NCI-H748 (cell line): ENCODE data around the gene RNF180.

Experiments used
- DNase-seq: peaks from one replicate; lab custom pipeline; 2025; ENCODE audit not compliant: unreplicated experiment; lab: John Stamatoyannopoulos, UW

Gene RNF180, protein sequence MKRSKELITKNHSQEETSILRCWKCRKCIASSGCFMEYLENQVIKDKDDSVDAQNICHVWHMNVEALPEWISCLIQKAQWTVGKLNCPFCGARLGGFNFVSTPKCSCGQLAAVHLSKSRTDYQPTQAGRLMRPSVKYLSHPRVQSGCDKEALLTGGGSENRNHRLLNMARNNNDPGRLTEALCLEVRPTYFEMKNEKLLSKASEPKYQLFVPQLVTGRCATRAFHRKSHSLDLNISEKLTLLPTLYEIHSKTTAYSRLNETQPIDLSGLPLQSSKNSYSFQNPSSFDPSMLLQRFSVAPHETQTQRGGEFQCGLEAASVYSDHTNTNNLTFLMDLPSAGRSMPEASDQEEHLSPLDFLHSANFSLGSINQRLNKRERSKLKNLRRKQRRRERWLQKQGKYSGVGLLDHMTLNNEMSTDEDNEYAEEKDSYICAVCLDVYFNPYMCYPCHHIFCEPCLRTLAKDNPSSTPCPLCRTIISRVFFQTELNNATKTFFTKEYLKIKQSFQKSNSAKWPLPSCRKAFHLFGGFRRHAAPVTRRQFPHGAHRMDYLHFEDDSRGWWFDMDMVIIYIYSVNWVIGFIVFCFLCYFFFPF

DNA sequence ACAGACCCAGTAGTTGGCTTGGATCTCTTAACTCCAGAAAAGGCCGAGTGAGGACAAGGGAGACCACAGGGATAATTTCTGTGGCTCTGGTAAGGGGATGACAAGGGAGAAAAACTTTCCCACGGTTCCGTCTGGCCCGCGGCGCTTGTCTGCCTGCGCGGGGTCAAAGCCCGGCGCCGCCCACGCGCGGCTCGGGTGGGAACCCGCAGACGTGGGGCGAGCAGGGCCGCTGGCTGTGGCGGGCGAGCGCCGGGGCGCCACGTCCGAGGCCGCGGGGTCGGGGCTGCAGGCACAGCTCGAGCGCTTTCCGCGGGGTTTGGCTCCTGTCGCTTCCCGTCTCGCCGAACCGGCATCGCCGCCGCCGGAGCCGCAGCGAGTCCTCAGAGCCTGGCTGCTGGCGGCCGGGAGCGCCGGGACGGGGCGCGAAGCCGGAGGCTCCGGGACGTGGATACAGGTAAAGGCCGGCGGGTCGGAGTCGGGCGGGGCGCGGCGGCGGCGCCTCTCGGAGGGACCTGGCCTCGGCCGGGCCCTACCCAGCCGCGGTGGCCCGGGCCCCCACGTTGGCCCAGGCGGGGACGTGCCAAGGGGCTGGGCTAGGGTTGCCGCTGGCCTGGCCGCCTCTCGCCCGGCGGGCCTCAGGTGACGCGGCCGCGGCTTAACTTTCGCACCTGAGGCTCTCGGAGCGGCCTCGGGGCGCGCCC, at the start of gene RNF180:
Gene RNF180, plus strand, starts transcription at position 344 of the 701 bp plus-strand sequence. CDS start 34,965 bp downstream, outside the sequence.
- DNase-seq: peak; percentile 73

DNA sequence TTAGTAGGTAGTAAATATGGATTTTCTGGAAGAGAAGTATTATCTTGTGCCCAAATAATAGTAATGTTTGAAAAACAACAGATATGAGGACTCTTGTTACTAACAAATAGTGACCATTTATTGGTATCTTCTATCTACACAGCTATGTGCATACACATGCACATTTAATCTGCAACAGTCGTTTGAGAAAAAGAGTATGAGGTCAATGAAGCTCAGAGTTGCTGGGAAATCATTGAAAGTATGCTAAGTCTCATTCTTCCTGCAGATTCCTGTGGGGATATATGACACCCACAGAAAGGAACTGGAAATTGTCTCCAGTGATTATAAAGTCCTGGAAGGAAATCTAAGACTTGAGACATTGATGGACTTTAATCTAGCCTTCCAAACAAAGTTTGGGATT, 40.1 kb upstream of the RNF180 start:
- DNase-seq: no peak

DNA sequence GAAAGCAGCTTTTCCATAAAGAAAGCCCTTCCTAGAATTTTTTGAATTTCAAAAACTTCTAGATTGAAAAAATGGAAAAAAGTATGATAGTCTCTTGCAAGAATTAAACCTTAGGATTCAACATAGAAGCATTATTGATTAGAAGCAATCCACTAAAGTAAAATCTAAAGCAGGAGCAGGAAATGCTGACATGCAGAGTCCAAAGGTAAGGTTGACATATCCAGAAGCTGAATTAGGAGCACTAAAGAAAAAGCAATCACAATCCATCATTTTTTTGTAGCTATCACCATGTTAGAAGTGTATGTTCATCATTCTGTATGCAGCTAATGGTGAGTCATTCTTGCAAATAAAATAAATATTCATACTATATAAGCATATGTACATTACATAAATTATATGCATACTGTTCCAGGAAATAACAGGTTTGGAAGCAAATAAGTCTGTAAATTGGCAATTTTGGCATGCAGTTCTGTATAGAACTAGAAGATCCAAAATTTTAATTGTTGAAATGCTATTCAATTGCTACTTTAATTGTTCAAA, 39.4 kb upstream of the RNF180 start:
- no peak for DNase-seq

DNA sequence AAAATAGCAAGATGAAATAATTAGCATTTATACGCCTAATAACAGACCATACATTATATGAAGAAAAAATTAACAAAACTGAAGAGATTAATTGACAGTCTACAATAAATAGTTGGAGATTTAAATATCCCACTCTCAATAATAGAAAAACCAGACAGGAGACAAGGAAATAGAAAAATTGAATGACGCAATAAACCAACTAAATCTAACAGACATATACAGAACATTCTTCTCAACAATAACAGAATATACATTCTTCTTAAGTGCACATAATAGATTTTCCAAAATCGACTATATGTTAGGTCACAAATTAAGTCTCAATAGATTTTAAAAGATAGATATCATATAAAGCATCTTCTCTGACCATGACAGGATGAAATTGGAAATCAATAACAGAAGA, 25.6 kb upstream of the RNF180 start:
- DNase-seq: no peak

DNA sequence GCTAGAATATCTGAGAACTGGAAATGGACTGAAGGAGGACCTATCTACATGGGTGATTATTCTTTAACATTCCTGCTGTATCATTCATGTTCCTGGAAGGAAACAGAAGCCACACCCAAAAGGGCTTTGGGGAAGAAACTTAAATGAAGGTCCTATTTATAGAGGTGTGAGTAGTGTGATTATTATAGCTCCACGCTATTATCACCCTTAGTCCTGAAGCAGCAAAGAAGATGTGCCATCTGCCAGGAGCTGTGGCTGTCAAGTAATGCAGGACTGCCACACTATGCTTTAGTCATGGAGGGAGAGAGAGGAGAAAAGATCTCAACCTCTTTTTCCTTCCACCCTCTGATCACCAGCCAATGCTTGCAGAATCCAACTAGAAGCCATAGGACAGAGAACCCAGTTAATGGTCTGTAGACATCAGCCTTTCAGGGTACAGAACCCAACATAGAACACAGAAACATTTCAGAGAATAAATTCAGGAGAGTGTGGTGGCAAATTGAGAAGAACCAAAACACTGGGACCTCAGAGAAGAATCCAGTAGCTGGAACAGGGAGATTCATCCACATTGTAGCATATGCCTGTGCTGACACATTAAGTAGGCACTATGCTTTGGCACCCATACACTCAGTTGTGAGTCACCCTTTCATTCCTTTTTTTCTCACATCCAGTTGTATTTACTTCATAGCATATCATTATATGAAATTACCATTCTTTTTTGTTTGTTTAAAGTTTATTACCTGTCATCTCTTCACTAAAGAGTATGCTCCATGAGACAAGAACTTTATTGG, 21.0 kb upstream of the RNF180 start:
- no peak for DNase-seq

DNA sequence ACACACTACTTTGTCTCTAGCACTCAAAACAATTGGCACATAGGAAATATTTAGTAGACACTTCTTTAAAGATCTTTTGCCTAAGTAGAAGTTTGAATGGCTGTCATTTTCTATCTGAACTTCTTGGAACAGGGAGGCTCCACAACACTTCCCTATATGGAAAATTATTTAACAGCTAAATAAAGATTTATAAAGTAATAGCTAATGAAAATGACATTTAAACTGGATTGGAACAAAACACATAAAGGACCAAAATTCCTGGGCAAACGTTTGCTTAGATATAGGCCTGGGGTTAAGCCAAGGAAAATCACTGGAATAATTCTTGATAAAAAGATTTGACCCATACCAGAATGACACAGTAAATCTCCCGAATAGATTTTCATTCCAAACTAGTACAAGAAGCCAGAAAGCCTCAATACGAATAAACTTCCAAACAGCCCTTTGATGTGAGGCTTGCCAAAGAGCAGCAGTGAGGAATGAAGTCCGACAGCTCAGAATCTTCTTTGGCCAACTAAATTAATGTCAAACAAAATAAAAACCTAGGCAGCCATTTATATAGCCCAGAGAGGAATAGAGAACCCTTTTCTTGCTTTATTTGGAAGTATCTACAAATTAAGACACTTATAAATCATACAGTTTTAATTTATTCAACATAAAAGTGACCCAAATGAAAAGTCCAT, 20.3 kb upstream of the RNF180 start:
- no peak for DNase-seq

DNA sequence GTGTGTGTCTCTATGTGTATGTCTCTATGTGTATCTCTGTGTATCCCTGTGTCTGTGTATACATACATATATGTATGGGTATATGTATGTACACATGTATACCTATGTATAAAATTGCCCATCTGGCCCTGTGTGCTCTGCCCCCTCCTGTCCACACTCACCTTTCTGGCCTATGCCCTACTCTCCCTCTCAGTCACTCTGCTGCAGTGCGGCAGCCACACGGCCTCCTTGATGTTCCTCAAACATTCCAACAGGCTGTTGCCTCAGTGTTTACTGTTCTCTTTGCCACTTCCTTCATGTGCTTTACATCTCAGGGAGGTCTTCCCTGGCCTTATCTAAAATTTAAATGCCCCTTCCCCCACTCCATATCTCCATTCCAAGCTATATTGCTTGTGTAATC, 18.3 kb upstream of the RNF180 start:
- DNase-seq: no peak

DNA sequence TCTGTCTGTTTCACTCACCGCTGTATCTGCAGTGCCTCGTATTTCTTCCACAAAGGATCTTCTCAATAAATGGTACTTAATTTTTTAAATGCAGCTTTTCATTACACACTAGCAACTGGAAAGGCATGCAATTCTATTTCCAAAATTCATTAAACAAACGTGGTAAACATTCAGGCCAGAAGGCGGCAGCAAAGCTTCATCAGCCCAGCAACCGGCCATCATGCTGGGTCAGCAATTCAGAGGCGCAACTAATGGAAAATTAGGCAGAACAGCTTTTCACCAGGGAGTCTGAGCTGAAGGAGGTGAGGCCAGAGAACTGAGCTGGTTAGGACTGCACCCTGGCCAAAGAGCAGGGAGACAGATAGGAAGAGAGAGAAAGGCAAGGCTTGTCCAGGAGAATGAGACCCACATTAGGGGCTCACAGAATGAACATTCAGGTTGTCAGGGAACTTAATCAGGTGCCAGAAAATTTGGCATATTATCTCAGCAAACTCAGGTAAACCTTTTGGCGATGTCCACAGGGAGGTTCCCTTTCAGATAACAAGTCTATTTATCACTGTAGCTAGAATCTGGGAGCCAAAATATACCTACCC, 17.7 kb upstream of the RNF180 start:
- peak; percentile 51 for DNase-seq

DNA sequence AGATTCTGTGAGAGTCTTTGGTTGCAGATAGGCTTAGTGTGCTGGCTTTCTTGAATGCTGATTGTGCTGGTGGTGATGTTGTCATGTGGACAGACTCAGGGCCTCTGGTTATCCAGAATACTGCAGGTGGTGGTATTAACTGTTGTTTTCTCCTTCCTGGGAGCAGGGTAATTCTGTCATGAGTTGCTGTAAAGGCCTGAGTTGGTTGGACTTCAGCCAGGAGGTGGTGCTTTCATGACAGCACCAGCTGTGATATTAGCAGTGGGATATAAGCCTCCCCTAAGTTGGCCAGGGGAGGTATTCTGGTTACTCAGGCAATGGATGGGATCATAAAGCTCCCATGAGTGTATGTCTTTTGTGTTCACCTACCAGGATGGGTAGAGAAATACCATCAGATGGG, 16.4 kb upstream of the RNF180 start:
- no peak for DNase-seq

DNA sequence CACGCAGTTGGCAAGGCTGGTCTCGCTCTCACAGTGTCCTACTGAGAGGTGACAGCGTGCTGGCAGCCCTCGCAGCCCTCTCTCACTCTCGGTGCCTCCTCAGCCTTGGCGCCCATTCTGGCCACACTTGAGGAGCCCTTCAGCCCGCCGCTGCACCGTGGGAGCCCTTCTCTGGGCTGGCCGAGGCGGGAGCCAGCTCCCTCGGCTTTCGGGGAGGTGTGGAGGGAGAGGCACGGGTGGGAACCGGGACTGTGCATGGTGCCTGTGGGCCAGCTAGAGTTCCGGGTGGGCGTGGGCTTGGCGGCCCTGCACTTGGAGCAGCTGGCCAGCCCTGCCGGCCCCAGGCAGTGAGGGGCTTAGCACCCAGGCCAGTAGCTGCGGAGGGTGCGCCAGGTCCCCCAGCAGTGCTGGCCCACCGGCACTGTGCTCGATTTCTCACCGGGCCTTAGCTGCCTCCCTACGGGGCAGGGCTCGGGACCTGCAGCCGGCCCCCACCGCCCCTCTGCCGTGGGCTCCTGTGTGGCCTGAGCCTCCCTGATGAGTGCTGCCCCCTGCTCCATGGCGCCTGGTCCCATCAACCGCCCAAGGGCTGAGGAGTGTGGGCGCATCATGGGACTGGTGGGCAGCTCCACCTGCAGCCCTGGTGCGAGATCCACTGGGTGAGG, 15.7 kb upstream of the RNF180 start:
- no peak for DNase-seq

DNA sequence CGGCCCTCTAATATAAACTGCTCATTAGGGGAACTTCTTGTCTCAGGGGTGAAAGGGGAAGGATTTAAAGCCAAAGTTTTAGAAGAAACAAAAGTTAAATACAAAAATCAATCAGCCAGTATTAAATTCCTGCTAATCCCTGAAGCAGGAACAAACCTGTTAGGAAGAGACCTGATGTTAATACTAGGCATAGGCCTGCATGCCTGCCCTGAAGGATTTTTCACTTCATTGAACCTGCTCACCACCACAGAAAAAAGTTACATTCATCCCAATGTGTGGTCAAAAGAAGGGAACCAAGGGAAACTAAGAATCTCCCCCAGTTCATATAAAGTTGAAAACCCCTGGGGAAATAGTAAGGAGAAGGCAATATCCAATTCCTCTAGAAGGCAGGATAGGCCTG, 9.4 kb upstream of the RNF180 start:
- no peak for DNase-seq

DNA sequence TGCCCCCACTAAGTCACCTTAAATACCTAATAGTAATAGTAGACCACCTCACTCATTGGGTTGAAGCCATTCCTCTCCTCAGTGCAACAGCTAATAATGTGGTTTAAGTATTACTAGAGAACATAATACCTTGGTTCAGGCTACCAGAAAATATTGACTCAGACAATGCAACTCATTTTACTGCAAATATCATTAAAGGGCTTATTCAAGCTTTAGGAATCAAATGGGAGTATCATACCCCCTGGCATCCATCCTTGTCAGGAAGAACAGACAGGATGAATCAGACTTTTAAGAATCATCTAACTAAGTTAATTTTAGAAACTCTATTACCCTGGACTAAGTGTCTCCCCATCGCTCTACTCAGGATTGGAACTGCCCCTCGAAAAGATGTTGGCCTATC, 6.8 kb upstream of the RNF180 start:
- DNase-seq: no peak

DNA sequence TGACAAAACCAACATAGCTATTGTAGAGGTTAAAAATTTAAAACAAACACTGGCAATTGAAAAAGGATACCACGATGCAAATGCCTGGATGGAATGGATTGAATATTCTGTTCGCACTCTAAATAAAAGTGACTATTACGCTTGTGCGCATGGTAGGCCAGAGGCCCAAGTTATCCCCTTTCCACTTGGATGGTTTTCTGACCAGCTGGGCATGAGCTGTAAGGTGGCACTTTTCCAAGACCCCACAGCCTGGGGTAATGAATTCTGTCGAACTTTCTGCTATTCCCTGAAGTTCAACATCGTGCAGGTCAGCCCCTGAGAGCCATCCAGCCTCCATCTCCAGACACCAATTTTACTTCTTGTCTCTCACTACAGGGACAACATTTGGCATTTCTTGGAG, 5.4 kb upstream of the RNF180 start:
- DNase-seq: no peak

DNA sequence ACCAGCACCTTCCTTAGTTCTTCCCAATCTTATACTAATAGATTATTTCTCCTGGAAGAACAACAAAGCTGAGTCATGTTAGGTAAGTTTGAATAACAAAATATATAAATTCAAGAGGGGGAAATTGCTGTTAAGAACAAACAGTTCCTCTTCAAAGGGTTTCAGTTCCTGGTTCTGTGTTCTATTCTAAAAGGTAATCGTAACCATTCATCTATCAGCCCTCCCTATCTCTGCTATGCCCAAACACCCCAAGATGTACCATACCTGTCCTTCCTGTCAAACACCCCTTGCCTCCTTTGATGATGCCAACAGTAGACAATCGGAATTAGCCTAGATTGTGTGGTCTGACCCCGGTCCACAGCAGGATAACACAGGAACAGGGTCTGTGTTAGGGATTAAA, 4.2 kb upstream of the RNF180 start:
- no peak for DNase-seq

DNA sequence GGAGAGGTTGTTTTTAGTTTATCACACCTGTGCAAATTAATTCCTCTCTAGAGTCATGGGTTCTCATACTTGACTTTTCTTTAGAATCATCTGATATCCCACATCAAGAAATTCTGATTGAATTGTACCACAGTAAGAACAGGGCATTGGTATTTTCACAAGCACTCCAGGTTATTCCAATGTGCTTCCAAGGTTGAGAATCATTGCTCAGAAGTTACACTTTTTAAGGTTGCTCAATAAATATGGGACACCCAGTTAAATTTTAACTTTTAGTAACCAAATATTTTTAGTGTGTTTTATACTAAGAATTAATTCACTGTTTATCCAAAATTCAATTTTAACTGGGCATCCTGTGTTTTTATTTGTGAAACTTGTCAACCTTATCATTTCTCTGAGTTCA, 2.5 kb upstream of the RNF180 start:
- no peak for DNase-seq

DNA sequence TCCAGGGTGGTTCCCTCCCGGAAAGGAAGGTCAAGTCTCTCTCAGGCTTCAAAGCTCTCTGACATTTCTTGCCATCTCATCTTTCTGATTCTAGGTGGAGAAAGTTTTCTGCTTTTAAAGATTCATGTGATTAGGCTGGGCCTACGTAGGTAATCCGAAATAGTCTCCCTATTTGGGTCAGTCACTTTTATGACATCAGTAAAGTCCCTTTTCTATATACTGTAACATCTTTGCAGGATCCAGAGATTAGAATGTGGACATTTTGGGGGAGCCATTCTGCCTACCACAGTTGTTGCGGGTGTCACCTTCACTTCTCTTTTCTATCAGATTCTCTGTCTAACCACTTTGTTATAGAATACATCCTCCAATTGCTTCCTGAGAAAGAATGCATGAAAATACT, 1.9 kb upstream of the RNF180 start:
- DNase-seq: no peak

DNA sequence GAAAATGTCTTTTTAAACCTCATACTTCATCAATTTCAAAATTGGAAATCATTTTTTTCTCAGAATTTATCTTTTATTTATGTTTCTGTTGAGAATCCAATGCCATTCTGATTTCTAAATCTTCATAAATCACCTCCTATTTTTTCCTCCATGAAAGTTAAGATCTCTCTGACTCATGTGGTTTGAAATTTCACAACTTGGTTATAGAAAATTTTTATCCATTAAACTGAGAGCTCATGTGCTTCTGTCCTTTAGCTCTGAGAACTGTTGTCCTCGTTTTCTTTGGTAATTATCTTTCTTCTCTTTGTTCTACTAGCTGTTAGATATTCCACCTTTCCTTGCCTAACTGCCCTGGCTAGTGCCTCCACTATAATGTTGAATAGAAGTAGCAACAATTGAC, 1.5 kb upstream of the RNF180 start:
- no peak for DNase-seq

DNA sequence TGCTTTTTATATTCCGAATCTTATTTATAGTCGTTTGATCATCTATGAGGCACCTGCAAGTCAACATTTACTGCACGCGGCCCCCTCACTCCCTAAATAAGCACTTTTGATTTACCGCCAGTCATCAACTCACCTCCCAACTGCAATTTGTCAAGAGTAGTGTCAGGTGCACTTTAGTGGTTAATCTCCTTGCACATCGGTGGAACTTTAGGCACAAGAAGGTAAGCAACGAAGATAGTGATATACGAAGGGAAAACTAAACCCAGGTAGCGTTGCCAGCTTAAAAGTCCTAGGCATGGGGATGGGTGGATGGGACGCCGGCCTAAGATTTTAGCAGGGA, 513 bp upstream of the RNF180 start:
- DNase-seq: peak; percentile 25

DNA sequence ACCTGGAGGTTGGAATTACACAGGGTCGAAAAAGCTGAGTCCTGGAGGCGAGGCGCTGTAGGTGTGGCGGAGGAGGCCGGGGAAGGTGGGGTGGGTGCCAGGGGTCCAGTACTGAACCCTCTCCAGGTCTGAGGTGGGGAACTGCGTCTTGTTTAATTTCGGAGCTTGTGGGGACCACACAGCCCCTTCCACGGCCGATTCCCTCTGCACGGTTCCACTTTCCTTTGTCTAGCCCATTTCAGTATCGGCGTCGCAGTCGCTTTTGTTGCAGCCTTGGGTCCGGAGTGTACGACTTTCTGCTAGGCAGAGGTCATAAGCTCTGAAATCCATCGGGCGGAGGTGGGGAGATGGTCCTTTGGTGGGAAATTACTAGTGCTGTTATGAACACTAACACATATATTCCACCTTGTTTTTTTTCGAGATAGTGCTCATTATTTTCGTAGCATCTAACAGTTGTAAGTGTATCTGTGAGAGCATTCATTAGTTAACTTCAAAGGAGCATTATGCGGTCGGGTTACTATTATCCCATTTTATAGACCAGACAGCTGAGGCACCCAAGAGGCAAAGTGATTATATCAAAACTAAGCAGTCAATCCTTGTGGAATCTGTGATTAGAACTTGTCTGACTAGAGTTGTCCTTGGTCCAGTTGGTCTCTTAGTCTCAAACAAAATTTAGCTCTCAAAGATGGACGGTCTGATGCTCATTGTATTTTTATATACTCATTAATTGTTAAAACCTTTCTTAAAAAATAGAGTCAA, 737 bp downstream of the RNF180 start:
- DNase-seq: peak; percentile 55
